Neural cell (in vitro differentiated cells): Measurements from ENCODE around the gene TMBIM6.
A peak's percentile ranks its signal among the peaks of the same experiment; 100 is the strongest.

ENCODE experiments used
- CTCF ChIP-seq: fragments of 450-650 bp; IDR thresholded peaks from 2 replicates; pipeline ENCODE4 v1.5.1; 2014; ENCODE audit warnings: antibody characterized with exemption, mild to moderate bottlenecking, moderate library complexity; ENCODE audit not compliant: poor library complexity, severe bottlenecking
- EP300 ChIP-seq: fragments of 450-650 bp; conservative IDR thresholded peaks from 2 replicates; pipeline ENCODE4 v1.6.1; 2014; ENCODE audit warnings: antibody characterized with exemption, mild to moderate bottlenecking, moderate library complexity; ENCODE audit not compliant: poor library complexity, severe bottlenecking
- EZH2 ChIP-seq: fragments of 200-600, 300-800 bp; shearing (Covaris generic), sonication (generic); IDR thresholded peaks from 2 replicates; pipeline ENCODE4 v1.6.1; 2014; ENCODE audit warnings: antibody characterized with exemption, low read length, borderline replicate concordance, mild to moderate bottlenecking; ENCODE audit not compliant: insufficient read depth, poor library complexity, severe bottlenecking
- MXI1 ChIP-seq: fragments of 450-650 bp; conservative IDR thresholded peaks from 2 replicates; pipeline ENCODE4 v1.6.1; 2014; ENCODE audit warnings: antibody characterized with exemption, mild to moderate bottlenecking; ENCODE audit not compliant: poor library complexity, severe bottlenecking
- POLR2AphosphoS5 ChIP-seq: IDR thresholded peaks from 2 replicates; pipeline ENCODE4 v1.6.1; 2012
- RAD21 ChIP-seq: fragments of 450-650 bp; conservative IDR thresholded peaks from 2 replicates; pipeline ENCODE4 v1.6.1; 2014; ENCODE audit warnings: antibody characterized with exemption, mild to moderate bottlenecking, moderate library complexity
- SMC3 ChIP-seq: fragments of 450-650 bp; conservative IDR thresholded peaks from 2 replicates; pipeline ENCODE4 v1.6.1; 2014; ENCODE audit warnings: antibody characterized with exemption, mild to moderate bottlenecking, moderate library complexity; ENCODE audit not compliant: poor library complexity
- TAF1 ChIP-seq: IDR thresholded peaks from 2 replicates; pipeline ENCODE4 v1.6.1; 2012; ENCODE audit warnings: low read depth

GRCh38 chr12:49776413-49776812 lies 35.1 kb downstream of the TMBIM6 start:
- TF ChIP-seq CTCF (peak; percentile 81), TAF1 (no peak), EZH2 (no peak), SMC3 (peak; percentile 81), EP300 (no peak), POLR2AphosphoS5 (no peak), RAD21 (peak; percentile 78), MXI1 (no peak)
